ENCODE results near the gene FBXW9.
A peak's percentile ranks its signal among the peaks of the same experiment; 100 is the strongest.

FBXW9 gene

GRCh38 chr19:12676928-12677327 is 19.5 kb downstream of the FBXW9 start:
- DNase-seq, result no peak

- peak; percentile 61 for DNase-seq
Measured at GRCh38 chr19:12676384-12676792, 20.0 kb downstream of the FBXW9 start.

GRCh38 chr19:12675940-12676339 is 20.5 kb downstream of the FBXW9 start:
- DNase-seq, result no peak

- DNase-seq, result no peak
Measured at GRCh38 chr19:12675399-12675798, 21.0 kb downstream of the FBXW9 start.

- DNase-seq, result no peak
Measured at GRCh38 chr19:12672744-12673143, 23.7 kb downstream of the FBXW9 start.

GRCh38 chr19:12670159-12670928 is 26.1 kb downstream of the FBXW9 start:
- no peak for DNase-seq

- peak; percentile 70 for DNase-seq
Measured at GRCh38 chr19:12669270-12670158, 26.9 kb downstream of the FBXW9 start.

GRCh38 chr19:12668932-12669269 is 27.5 kb downstream of the FBXW9 start:
- DNase-seq, result no peak

GRCh38 chr19:12668346-12668745 is 28.1 kb downstream of the FBXW9 start:
- DNase-seq, result no peak

GRCh38 chr19:12667731-12668302 is 28.6 kb downstream of the FBXW9 start:
- no peak for DNase-seq

- peak; percentile 78 for DNase-seq
Measured at GRCh38 chr19:12666265-12667048, 30.0 kb downstream of the FBXW9 start, which contains the start of the genes MAN2B1 and WDR83. Gene MAN2B1 (minus strand): TSS chr19:12666742. CDS start chr19:12666701, 41 bp downstream. Gene WDR83 (plus strand): TSS chr19:12666807. CDS start chr19:12669791, 2,984 bp downstream.

GRCh38 chr19:12665671-12666264 is 30.7 kb downstream of the FBXW9 start:
- no peak for DNase-seq

- DNase-seq, result no peak
Measured at GRCh38 chr19:12665281-12665573, 31.2 kb downstream of the FBXW9 start.

- no peak for DNase-seq
Measured at GRCh38 chr19:12664406-12665280, 31.8 kb downstream of the FBXW9 start.

GRCh38 chr19:12660980-12661379 is 35.5 kb downstream of the FBXW9 start:
- DNase-seq, result no peak

- DNase-seq, result no peak
Measured at GRCh38 chr19:12657966-12658365, 38.5 kb downstream of the FBXW9 start.

- no peak for DNase-seq
Measured at GRCh38 chr19:12656899-12657571, 39.4 kb downstream of the FBXW9 start.

- no peak for DNase-seq
Measured at GRCh38 chr19:12655546-12655945, 40.9 kb downstream of the FBXW9 start.

- no peak for DNase-seq
Measured at GRCh38 chr19:12652219-12652618, 44.2 kb downstream of the FBXW9 start.

GRCh38 chr19:12649941-12650340 is 46.5 kb downstream of the FBXW9 start:
- DNase-seq, result no peak

- DNase-seq, result no peak
Measured at GRCh38 chr19:12648088-12648487, 48.3 kb downstream of the FBXW9 start.
